ENCODE measurements around the gene TOM1.
"Not testable (repeated sequence)": the region's sequence is repeated elsewhere in the genome, so short reads cannot be mapped to it uniquely, and the experiment has no call there.

TOM1 gene

GRCh38 chr22:35376728-35377472 is 77.2 kb downstream of the TOM1 start:
- DNase-seq: peak in 2 of 4 experiments; percentile 5 to 41

DNA sequence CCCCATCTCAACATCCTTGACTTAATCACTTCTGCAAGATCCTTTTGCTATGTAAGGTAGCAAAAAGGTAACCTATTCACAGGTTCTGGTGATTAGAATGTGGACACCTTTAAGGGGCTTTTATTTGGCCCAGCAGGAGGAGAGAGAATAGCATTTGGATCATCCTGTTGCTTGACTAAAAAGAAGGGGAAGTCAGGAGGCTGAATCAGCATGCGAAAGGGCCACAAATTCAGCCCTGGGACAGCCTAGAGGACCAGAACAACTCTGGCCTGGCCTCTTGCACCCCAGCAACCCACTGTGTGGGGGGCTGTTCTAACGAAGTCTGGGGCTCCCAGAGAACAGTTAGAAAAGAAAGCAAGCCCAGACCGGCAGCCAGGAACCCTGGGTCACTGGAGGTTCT is 78.0 kb downstream of the TOM1 start:
- no peak for DNase-seq

GRCh38 chr22:35378621-35379020 is 78.9 kb downstream of the TOM1 start:
- DNase-seq: no peak

GRCh38 chr22:35379146-35379993 is 79.7 kb downstream of the TOM1 start:
- no peak for DNase-seq

DNA sequence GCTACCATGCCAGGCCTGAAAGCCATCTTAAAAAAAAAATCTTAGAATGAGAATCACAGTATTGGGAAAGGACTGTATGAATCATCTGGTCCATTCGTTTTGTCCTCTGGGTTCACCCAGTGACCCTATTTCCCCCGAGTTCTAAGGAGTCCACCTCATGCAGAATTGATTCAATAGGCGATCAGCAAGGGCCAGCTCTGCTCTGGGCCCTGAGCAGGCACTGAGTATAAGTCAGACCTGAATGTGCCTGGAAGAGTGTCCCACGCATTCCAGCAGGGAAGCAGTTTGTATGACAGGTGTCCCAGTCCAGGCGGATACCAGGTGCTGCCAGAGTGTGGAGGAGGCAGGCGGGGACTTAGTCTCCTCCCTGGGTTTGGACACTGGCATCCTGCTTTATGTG is 80.3 kb downstream of the TOM1 start:
- DNase-seq: no peak

DNA sequence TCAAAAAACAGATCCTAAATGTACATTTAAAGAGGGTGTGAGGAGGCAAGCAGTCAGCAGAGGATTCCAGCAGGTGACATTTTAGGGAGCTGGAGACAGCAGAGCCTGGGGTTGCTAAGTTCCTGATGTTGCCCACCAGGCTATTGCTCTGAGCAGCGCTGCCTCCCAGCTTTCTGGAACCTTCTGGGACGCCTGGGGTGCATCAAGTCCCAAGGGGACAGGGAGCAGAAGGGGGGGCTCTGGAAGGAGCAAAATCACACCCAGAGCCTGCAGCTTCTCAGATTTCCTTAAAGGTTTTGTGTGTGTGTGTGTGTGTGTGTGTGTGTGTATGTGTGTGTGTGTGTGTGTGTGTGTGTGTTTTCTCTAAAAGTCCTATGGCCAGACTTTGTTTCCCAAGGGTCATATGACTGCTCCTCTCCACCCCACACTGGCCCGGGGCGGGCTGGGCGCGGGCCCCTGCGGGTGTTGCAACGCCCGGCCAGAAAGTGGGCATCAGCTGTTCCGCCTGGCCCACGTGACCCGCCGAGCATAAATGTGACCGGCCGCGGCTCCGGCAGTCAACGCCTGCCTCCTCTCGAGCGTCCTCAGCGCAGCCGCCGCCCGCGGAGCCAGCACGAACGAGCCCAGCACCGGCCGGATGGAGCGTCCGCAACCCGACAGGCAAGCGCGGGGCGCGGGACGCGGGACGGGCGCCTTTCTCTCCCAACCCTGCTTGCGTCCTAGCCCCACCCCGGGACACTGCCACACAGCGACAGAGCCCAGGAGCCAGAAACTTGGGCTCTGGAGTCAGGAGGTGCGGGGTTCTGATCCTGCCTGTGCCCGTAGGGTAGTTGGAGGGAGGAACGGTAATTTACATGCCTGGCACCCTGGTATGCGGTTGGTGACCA is 81.1 kb downstream of the TOM1 start, which contains the start of gene HMOX1:
Gene HMOX1 (plus strand): TSS at position 560 of the 887 bp plus-strand sequence. CDS start 78 bp downstream, at position 638.
- DNase-seq: peak; percentile 17 to 48 (median 36)

DNA sequence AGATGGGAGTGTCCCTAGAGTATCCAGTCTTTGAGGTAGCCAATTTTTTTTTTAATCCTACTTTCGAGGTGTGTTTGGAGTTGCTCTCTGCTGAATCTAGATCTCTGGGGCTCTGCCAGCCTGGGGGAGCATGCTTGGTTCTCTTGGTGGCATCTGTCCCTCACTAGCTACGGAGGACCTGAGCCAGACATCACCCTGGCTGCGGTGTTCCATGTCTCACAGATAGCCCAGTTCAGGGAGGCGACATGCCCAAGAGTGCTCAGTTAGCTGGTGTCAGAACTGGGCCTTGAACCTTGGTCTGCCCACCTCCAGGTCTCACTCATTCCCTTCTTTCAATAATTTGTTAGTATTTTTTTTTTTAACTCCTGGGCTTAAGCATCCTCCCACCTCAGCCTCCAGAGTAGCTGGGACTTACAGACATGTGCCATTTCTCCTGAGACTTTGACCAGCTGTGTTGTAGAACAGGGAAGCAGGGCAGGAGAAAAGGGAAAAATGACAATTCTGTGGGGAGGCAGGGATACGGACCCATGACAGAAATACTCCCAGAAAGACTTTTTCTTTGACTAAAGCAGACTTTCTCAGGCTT is 81.8 kb downstream of the TOM1 start:
- DNase-seq: no peak

DNA sequence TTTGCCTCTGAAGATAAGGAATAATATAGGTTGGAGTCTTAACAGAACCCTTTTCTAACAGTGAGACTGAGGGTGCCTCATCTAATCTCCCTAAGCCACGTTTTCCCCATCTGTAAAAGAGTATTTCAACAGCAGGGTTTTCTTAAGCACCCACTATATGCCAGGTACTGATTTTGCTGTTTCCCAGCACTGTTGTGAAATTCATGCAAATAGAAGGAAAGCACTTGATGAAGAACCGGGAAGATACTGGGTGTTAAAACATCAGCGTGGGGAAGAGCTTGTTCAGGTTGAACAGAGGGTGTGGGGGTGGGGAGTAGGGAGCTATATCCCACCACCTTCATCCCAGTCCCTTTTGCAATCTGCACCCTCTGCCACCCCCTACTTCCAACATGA is 84.0 kb downstream of the TOM1 start:
- DNase-seq: no peak

GRCh38 chr22:35384527-35384926 is 84.8 kb downstream of the TOM1 start:
- no peak for DNase-seq

DNA sequence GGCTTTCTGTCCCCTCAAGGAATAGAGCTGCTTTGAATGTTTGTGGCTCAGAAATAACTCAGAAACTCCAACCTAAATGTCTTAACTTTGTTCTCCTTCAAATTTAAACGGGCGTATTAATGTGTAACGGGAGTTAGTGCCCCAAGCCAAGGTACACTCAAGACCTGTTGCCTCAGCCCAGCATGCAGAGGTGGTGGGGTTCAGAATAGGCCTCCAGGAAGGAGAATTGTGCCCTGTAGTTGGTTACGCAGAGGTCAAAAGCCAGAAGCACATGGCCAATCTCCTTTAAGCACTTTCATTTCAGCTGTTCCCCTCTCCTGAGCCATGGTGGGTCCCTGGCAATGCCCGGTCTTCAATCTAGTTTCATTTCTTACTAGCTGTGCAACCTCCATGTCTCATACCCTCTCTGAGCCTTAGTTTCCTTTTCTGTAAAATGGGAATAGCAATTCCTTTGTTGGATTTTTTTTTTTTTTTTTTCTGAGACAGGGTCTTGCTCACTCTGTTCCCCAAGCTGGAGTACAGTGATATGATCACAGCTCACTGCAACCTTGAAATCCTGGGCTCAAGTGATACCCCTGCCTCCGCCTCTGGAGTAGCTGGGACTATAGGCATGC is 85.4 kb downstream of the TOM1 start:
- no peak for DNase-seq

DNA sequence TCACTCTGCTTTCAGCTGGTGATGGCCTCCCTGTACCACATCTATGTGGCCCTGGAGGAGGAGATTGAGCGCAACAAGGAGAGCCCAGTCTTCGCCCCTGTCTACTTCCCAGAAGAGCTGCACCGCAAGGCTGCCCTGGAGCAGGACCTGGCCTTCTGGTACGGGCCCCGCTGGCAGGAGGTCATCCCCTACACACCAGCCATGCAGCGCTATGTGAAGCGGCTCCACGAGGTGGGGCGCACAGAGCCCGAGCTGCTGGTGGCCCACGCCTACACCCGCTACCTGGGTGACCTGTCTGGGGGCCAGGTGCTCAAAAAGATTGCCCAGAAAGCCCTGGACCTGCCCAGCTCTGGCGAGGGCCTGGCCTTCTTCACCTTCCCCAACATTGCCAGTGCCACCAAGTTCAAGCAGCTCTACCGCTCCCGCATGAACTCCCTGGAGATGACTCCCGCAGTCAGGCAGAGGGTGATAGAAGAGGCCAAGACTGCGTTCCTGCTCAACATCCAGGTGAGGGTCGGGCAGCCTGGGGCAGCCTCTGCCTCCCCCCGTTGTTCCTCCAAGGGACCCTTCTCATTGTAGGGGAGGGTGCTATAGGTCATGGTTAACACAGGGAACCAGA is 87.1 kb downstream of the TOM1 start:
- DNase-seq: no peak

GRCh38 chr22:35390933-35391332 is 91.2 kb downstream of the TOM1 start:
- DNase-seq: no peak

- no peak for DNase-seq
These were observed 92.7 kb downstream of the TOM1 start for GRCh38 chr22:35392357-35392756.

GRCh38 chr22:35393116-35394010 is 93.7 kb downstream of the TOM1 start:
- no peak for DNase-seq

DNA sequence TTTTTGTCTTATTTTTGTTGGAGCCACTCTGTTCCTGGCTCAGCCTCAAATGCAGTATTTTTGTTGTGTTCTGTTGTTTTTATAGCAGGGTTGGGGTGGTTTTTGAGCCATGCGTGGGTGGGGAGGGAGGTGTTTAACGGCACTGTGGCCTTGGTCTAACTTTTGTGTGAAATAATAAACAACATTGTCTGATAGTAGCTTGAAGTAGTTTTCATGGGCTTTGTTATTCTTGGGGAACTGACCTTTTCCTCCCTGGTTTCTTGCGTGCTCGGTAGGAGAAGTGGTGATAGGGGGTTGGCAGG is 94.3 kb downstream of the TOM1 start:
- no peak for DNase-seq

- DNase-seq: no peak
These were observed 95.3 kb downstream of the TOM1 start for GRCh38 chr22:35394810-35395563.

DNA sequence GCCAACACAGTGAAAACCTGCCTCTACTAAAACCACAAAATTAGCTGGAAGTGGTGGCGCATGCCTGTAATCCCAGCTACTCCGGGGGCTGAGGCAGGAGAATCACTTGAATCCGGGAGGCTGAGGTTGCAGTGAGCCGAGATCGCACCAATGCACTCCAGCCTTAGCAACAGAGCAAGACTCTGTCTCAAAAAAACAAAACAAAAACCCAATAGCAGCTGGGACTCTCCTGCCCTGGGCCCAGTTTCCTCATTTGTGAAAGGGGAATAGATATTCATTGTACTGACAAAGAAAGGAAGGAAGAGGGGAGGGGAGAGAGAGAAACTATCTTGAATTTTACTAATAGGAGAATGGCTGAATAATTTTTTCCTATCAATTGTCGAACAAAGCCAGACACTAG is 96.9 kb downstream of the TOM1 start:
- not testable (repeated sequence) for DNase-seq

DNA sequence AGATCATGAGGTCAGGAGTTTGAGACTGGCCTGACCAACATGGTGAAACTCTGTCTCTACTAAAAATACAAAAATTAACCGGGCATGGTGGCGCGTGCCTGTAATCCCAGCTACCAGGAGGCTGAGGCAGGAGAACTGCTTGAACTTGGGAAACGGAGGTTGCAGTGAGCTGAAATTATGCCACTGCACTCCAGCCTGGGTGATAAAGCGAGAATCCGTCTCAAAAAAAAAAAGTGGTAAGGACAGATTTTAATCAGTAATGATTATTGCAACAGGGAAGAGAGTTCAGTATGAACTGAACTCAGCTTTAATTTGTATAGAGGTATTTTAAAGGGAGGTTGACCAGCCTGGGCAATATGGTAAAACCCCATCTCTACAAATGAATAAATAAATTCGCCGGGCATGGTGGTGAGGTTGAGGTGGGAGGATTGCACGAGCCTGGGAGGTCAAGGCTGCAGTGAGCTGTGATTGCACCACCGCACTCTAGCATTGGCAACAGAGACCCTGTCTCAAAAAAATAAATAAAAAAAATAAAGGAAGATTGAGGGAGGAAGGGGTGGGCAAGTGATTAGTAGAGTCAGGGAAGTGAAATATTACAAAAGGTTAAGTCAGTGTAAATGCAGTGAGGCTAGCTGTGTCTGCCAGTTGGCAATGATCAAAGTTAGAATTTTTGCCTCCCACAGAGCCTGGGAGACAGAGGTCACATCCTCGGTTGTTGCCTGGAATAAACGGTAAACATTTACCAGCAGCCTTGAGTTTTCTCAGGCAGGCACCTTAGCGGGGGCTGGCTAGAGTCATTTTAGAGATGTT is 97.6 kb downstream of the TOM1 start:
- DNase-seq: no peak
